K562 (cell line): ENCODE results near the gene TAF10. TPM values are rescaled to one million over a fixed set of nuclear protein-coding genes. Genes with fewer than 3 reads are reported as not detected.

Source experiments
- ATAC-seq: fragments of 200-7000 bp; cut with Tn5 transposase; 3 replicates; pipeline ENCODE4 v1.9.1; 2020; ENCODE audit warnings: moderate library complexity
- BruUV-seq: library from RNA; stranded (reverse); fragments of 400-500 nt; replicated peaks from 2 replicates; lab custom pipeline; 2021; lab: Mats Ljungman, UMichigan
- CTCF ChIA-PET: fragments of 300-600 bp; formaldehyde crosslinking; extraction: SDS; loops from one replicate; lab custom pipeline; 2021; ENCODE audit warnings: low intra/inter-chr PET ratio; lab: Yijun Ruan, JAX
- POLR2A ChIA-PET: fragments of 300-600, 350-650 bp; sonication (Branson Sonifier 250); formaldehyde crosslinking; extraction: SDS; loops from one replicate; lab custom pipeline; 2021; ENCODE audit warnings: antibody characterized with exemption, inconsistent platforms; lab: Yijun Ruan, JAX
- DNase-seq, 4 experiments: peaks; one replicate each; pipeline versions ENCODE4 v3.0.0 to v3.0.0-alpha.2; 2011 to 2018; ENCODE audit warnings: low spot score in 3 of 4, mixed read lengths in 3 of 4; ENCODE audit errors: extremely low read depth in 1 of 4
- FAIRE-seq: peaks from 2 replicates; lab custom pipeline; 2011; peaks lifted over from hg19 to GRCh38; lab: Jason Lieb, UNC
- H2AFZ ChIP-seq: 2 replicates; pipeline ENCODE4 v1.6.0; 2011; ENCODE audit warnings: low read depth, low read length, control low read depth, inconsistent platforms
- H3K27ac ChIP-seq: fragments of 200-600 bp; 3 replicates; pipeline ENCODE4 v1.8.0; 2011; ENCODE audit warnings: low read depth, mild to moderate bottlenecking, control low read depth, inconsistent platforms, low read length, moderate library complexity, mixed read lengths; ENCODE audit errors: extremely low read depth
- H3K27me3 ChIP-seq, 2 experiments: fragments of 300-600 bp in 1 of 2; 2 replicates in 1 of 2; 3 replicates in 1 of 2; pipeline versions ENCODE4 v1.6.0 to v1.8.0; 2011; ENCODE audit warnings: inconsistent platforms in 2 of 2, low read length in 2 of 2, mild to moderate bottlenecking in 1 of 2, mixed read lengths in 1 of 2, moderate library complexity in 1 of 2; ENCODE audit not compliant: control insufficient read depth in 2 of 2, insufficient read depth in 2 of 2
- H3K36me3 ChIP-seq: fragments of 300-600 bp; 3 replicates; pipeline ENCODE4 v1.8.0; 2011; ENCODE audit warnings: mild to moderate bottlenecking, low read length, inconsistent platforms; ENCODE audit not compliant: control insufficient read depth, insufficient read depth
- H3K4me1 ChIP-seq, 2 experiments: fragments of 200-600 bp in 1 of 2; replicated peaks in 1 of 2; 2 replicates in 1 of 2; 3 replicates in 1 of 2; pipeline versions ENCODE4 v1.5.1 to v1.8.0; 2011; ENCODE audit warnings: inconsistent platforms in 2 of 2, low read length in 2 of 2, mild to moderate bottlenecking in 1 of 2, mixed read lengths in 1 of 2, moderate library complexity in 1 of 2; ENCODE audit not compliant: control insufficient read depth in 2 of 2, insufficient read depth in 2 of 2
- H3K4me2 ChIP-seq: 2 replicates; pipeline ENCODE4 v1.6.1; 2011; ENCODE audit warnings: low read length, control low read depth, inconsistent platforms, mixed read lengths; ENCODE audit not compliant: insufficient read depth
- H3K4me3 ChIP-seq: fragments of 200-600 bp; sonication (generic), shearing (Covaris generic); 2 replicates; pipeline ENCODE4 v1.5.1; 2016; ENCODE audit warnings: control low read depth, inconsistent platforms
- H3K79me2 ChIP-seq: fragments of 200-600 bp; 3 replicates; pipeline ENCODE4 v1.8.0; 2011; ENCODE audit warnings: low read length, inconsistent platforms; ENCODE audit not compliant: control insufficient read depth, insufficient read depth
- H3K9ac ChIP-seq, 2 experiments: 2 replicates each; pipeline versions ENCODE4 v1.6.0 to v1.6.1; 2011; ENCODE audit warnings: low read depth in 2 of 2, low read length in 2 of 2, control low read depth in 1 of 2, inconsistent platforms in 1 of 2, mild to moderate bottlenecking in 1 of 2, mixed read lengths in 1 of 2; ENCODE audit not compliant: insufficient read depth in 1 of 2
- H3K9me1 ChIP-seq: one replicate; pipeline ENCODE4 v1.6.0; 2011; ENCODE audit warnings: inconsistent platforms, mild to moderate bottlenecking, low read length, moderate library complexity; ENCODE audit not compliant: control insufficient read depth, insufficient read depth
- H3K9me3 ChIP-seq: replicated peaks from 2 replicates; pipeline ENCODE4 v1.5.1; 2011; ENCODE audit warnings: low read depth, low read length, inconsistent platforms; ENCODE audit not compliant: control insufficient read depth, insufficient read depth
- H4K20me1 ChIP-seq: replicated peaks from 2 replicates; pipeline ENCODE4 v1.6.1; 2011; ENCODE audit warnings: low read length, inconsistent platforms, mixed read lengths; ENCODE audit not compliant: control insufficient read depth, insufficient read depth
- ADNP ChIP-seq: fragments of 200-800 bp; sonication (Bioruptor generic); IDR thresholded peaks from 2 replicates; pipeline ENCODE4 v1.6.1; 2016; ENCODE audit warnings: missing genetic modification characterization, missing compliant biosample characterization
- BCOR ChIP-seq: fragments of 450-650 bp; IDR thresholded peaks from 2 replicates; pipeline ENCODE4 v1.6.1; 2016
- CBX3 ChIP-seq, 2 experiments: IDR thresholded peaks; 1 replicate in 1 of 2; 2 replicates in 1 of 2; pipeline ENCODE4 v1.6.1; 2012; ENCODE audit warnings: inconsistent platforms in 2 of 2, low read length in 2 of 2, borderline replicate concordance in 1 of 2, control low read depth in 1 of 2
- CHD4 ChIP-seq: fragments of 200-600 bp; sonication (generic); IDR thresholded peaks from 3 replicates; pipeline ENCODE4 v1.6.1; 2012; ENCODE audit warnings: low read depth, mild to moderate bottlenecking, mixed read lengths, low read length, inconsistent platforms; ENCODE audit not compliant: insufficient read depth, insufficient replicate concordance, poor library complexity, severe bottlenecking
- HDAC2 ChIP-seq: fragments of 450-650 bp; IDR thresholded peaks from 2 replicates; pipeline ENCODE4 v1.6.1; 2016; ENCODE audit warnings: mild to moderate bottlenecking
- KDM1A ChIP-seq, 2 experiments: fragments of 450-650 bp; IDR thresholded peaks; 2 replicates each; pipeline ENCODE4 v1.6.1; 2016; ENCODE audit warnings: mild to moderate bottlenecking in 2 of 2
- NFXL1 ChIP-seq: fragments of 450-650 bp; formaldehyde crosslinking; IDR thresholded peaks from 2 replicates; pipeline ENCODE4 v1.4.0; 2021; ENCODE audit warnings: mild to moderate bottlenecking
- PTRF ChIP-seq: fragments of 450-650 bp; IDR thresholded peaks from 2 replicates; pipeline ENCODE4 v1.6.1; 2016; ENCODE audit warnings: mild to moderate bottlenecking, missing genetic modification characterization, missing compliant biosample characterization
- RBM25 ChIP-seq: fragments of 200-400 bp; formaldehyde crosslinking; IDR thresholded peaks from 2 replicates; pipeline ENCODE4 v1.6.1; 2018; ENCODE audit warnings: low read length, low read depth, moderate library complexity; ENCODE audit not compliant: severe bottlenecking
- RCOR1 ChIP-seq, 2 experiments: IDR thresholded peaks; 2 replicates each; pipeline ENCODE4 v1.6.1; 2012; ENCODE audit warnings: low read depth in 2 of 2, low read length in 2 of 2, borderline replicate concordance in 1 of 2, improper control_type of control experiment in 1 of 2
- SMARCA5 ChIP-seq: fragments of 450-650 bp; IDR thresholded peaks from 2 replicates; pipeline ENCODE4 v1.6.1; 2016
- ZNF717 ChIP-seq: fragments of 250-450 bp; sonication (Bioruptor Pico); IDR thresholded peaks from 2 replicates; pipeline ENCODE4 v1.5.0; 2021
- WGBS: fragments of 100-300 bp; shearing (Covaris generic); methylation state at CpG from one replicate; pipeline ENCODE4 v1.1.6; 2016; ENCODE audit warnings: low coverage, mixed read lengths; ENCODE audit not compliant: insufficient coverage; ENCODE audit errors: missing lambda C conversion rate; 5-methylcytosine and 5-hydroxymethylcytosine counted together
- in situ Hi-C: fragments of 300-500 bp; cut with MboI; formaldehyde crosslinking; loops from 4 replicates; pipeline ENCODE4 v1.15.0; 2018; ENCODE audit warnings: inconsistent platforms, mixed read lengths
- intact Hi-C: fragments of 100-400 bp; cut with micrococcal nuclease; formaldehyde crosslinking; loops from 2 replicates; pipeline ENCODE4 v1.14.2; 2022
- polyA plus RNA-seq, 8 experiments: library from polyadenylated mRNA; depleted of rRNA in 4 of 8; stranded (reverse) in 5 of 8; unstranded in 3 of 8; fragments of >200 nt; fragmentation: Nextera tagmentation in 2 of 8; fragmentation: Illumina TruSeq in 1 of 8; extraction: Ambion mirVana in 2 of 8; extraction: Trizol in 1 of 8; gene quantifications; 2 replicates each; pipeline versions ENCODE4 v1.2.1 to v1.2.3, GENCODE V29; 2011 to 2014; ENCODE audit warnings: inconsistent platforms in 1 of 8, missing spikeins in 1 of 8
- total RNA-seq, 7 experiments: library from RNA; depleted of rRNA in 6 of 7; stranded (reverse); fragments of >200 nt in 6 of 7; fragmentation: Illumina TruSeq in 2 of 7; extraction: Trizol in 2 of 7; gene quantifications; 2 replicates each; pipeline versions ENCODE4 v1.2.1 to v1.2.3, GENCODE V29; 2011 to 2021; ENCODE audit warnings: low replicate concordance in 1 of 7
- TF ChIP-seq, protein P1 (sequence below): fragments of 450-650 bp; IDR thresholded peaks from 2 replicates; pipeline ENCODE4 v1.6.1; 2014; ENCODE audit warnings: low read depth, mild to moderate bottlenecking, moderate library complexity, borderline replicate concordance

Gene TAF10
- total and polyA plus RNA-seq, 9 of the 15 experiments (the other 6 are each of a cell fraction or from before 2014, with no cell fraction given) = 19.5 to 197 (median 121) TPM

DNA sequence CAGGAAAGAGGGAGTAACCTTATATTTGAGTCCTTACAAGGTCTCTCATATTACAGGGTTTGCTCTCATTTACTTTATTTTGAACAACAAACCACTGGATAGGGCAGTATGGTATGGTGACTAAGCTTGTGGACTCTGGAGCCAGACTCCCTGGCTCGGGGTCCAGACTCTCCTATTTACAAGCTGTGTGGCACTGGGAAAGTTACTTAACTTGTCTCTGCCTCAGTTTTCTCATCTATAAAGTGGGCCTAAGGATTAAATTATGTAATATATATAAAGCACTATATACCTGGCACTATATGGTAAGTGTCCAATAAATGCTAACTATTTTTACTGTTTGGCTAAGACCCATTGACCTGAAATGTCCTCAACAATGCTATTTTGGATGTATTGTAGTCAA is 45.3 kb upstream of the TAF10 start:
- ATAC-seq = no peak
- no TSS peak for BruUV-seq
- CTCF ChIA-PET = no interaction called here
- no peak for FAIRE-seq
- POLR2A ChIA-PET = interaction anchor here (1.3 kb wide), 1 partner anchor 10 kb away, joined by 6 read pairs; no protein-coding TSS in a partner anchor
- Histone ChIP-seq H3K4me2 (no peak overlapping the region), H2AFZ (no peak overlapping the region), H3K27ac (no peak overlapping the region), H3K9ac (no peak overlapping the region), H3K9me3 (no peaks in the 10 kb centered on the region), H3K27me3 (no peaks in the 10 kb centered on the region), H3K4me3 (no peak overlapping the region), H3K9me1 (no peaks in the 10 kb centered on the region), H3K4me1 (peaks cover 0 to 9% of the 10 kb centered on the region in 2 experiments; a peak in 3 of 5 replicates), H3K79me2 (no peaks in the 10 kb centered on the region), H3K36me3 (no peaks in the 10 kb centered on the region), H4K20me1 (no peaks in the 10 kb centered on the region)
- in situ Hi-C loops (no loop called here), intact Hi-C loops (no loop called here)
- no peak for DNase-seq
- TF ChIP-seq BCOR (peak; percentile 90), HDAC2 (peak; percentile 41; the same call in 1 of the 2 replicates), ADNP (peak; percentile 60; the same call in 1 of the 2 replicates), CBX3 (IDR thresholded peaks at IDR 0.05; ENCODE audit: borderline replicate concordance in 1 of 2, low read length in 2 of 2) (0 out of 3 replicates have a peak, but pooled peaks of 1 of the 2 experiments have one; percentile 31), ZNF717 (no peak), RCOR1 (IDR thresholded peaks at IDR 0.05; ENCODE audit: borderline replicate concordance in 1 of 2, low read depth in 2 of 2, low read length in 2 of 2) (peak in 1 of 2 experiments; percentile 67; a peak in 1 of 4 replicates), KDM1A (IDR thresholded peaks at IDR 0.05) (peak; percentile 59 to 77), PTRF (tag) (no peak), CHD4 (peak; percentile 81), SMARCA5 (0 out of 2 replicates have a peak, but pooled peaks have one; percentile 21), NFXL1 (no peak), RBM25 (peak; percentile 95)
- TF ChIP-seq, protein P1, sequence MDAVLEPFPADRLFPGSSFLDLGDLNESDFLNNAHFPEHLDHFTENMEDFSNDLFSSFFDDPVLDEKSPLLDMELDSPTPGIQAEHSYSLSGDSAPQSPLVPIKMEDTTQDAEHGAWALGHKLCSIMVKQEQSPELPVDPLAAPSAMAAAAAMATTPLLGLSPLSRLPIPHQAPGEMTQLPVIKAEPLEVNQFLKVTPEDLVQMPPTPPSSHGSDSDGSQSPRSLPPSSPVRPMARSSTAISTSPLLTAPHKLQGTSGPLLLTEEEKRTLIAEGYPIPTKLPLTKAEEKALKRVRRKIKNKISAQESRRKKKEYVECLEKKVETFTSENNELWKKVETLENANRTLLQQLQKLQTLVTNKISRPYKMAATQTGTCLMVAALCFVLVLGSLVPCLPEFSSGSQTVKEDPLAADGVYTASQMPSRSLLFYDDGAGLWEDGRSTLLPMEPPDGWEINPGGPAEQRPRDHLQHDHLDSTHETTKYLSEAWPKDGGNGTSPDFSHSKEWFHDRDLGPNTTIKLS = no peak
- 6% methylated on average over 1 of the region's 1 CpG for WGBS
